ENCODE measurements around the gene WNT3A. TPM values are rescaled to one million over a fixed set of nuclear protein-coding genes. Genes with fewer than 3 reads are reported as not detected.
A peak's percentile ranks its signal among the peaks of the same experiment; 100 is the strongest.

The WNT3A gene
- total and polyA plus RNA-seq, 2 donors (not counting 3 experiments of a cell fraction or from before 2014, with no cell fraction given): not detected

- no TSS peak for BruUV-seq (replicated peaks)
- POLR2A ChIA-PET: no interaction called here
- no peaks in the 10 kb centered on the region for H4K20me1 ChIP-seq (replicated peaks; ENCODE audit: control insufficient read depth, extremely low read depth, insufficient read depth, low read length)
- H2AFZ ChIP-seq (ENCODE audit: low read depth, low read length): no peak overlapping the region
- H3K9me1 ChIP-seq (replicated peaks; ENCODE audit: control insufficient read depth, extremely low read depth, insufficient read depth, low read length): no peaks in the 10 kb centered on the region
- H3K36me3 ChIP-seq (ENCODE audit: control insufficient read depth in 2 of 2, extremely low read depth in 1 of 2, insufficient read depth in 2 of 2, low read length in 2 of 2): no peaks in the 10 kb centered on the region
- FAIRE-seq (no peak), DNase-seq (ENCODE audit: low read depth, low spot score) (no peak)
- H3K9ac ChIP-seq (replicated peaks; ENCODE audit: extremely low read depth, insufficient read depth, low read length): no peak overlapping the region
- intact Hi-C loops (cut with micrococcal nuclease): loop anchor here (5.0 kb wide), 2 partner anchors 75 to 310 kb away; no protein-coding TSS in a partner anchor
- no peak for TF ChIP-seq CTCF (IDR thresholded peaks at IDR 0.05; ENCODE audit: extremely low read depth in 1 of 2, insufficient read depth in 1 of 2, low read depth in 1 of 2, low read length in 2 of 2)
- no peak for TF ChIP-seq MAX (IDR thresholded peaks at IDR 0.05; ENCODE audit: insufficient read depth, insufficient read length)
- no peak for TF ChIP-seq FOS (IDR thresholded peaks at IDR 0.05; ENCODE audit: borderline replicate concordance, insufficient read depth, low read length)
- peak; percentile 14 for TF ChIP-seq POLR2AphosphoS5 (IDR thresholded peaks at IDR 0.05; ENCODE audit: insufficient read depth, low read depth, low read length)
- peaks cover 0 to 5% of the 10 kb centered on the region in 2 experiments for H3K27me3 ChIP-seq (ENCODE audit: control insufficient read depth in 2 of 2, insufficient read depth in 2 of 2, low read length in 2 of 2)
- H3K4me2 ChIP-seq (ENCODE audit: insufficient read depth, low read length): no peak overlapping the region
- no peaks in the 10 kb centered on the region for H3K4me1 ChIP-seq (ENCODE audit: control insufficient read depth, extremely low read depth, insufficient read depth, low read length)
- no peaks in the 10 kb centered on the region for H3K79me2 ChIP-seq (ENCODE audit: control insufficient read depth, insufficient read depth, low read length)
- H3K9me3 ChIP-seq (replicated peaks; ENCODE audit: control insufficient read depth, insufficient read depth, low read length): no peaks in the 10 kb centered on the region
- dilution Hi-C loops (cut with MboI; ENCODE audit: extremely low pct_ligation_motif_present, low sequenced_read_pairs): no loop called here
- CTCF ChIA-PET: no interaction called here
- no peak overlapping the region for H3K27ac ChIP-seq (ENCODE audit: insufficient read depth, low read depth, low read length)
- H3K4me3 ChIP-seq (replicated peaks in 1 of 3; ENCODE audit: insufficient read depth in 1 of 3, low read depth in 1 of 3, low read length in 3 of 3): no peak overlapping the region
Measured at GRCh38 chr1:228072658-228073043, 65.9 kb downstream of the WNT3A start.

Measured in endothelial cell of umbilical vein (primary cell).